ENCODE measurements around the gene LIMD2. TPM values are rescaled to one million over a fixed set of nuclear protein-coding genes. Genes with fewer than 3 reads are reported as not detected.

LIMD2 gene
- total RNA-seq, 2 donors from 2014 or later = 3.6 to 5.6 TPM

DNA sequence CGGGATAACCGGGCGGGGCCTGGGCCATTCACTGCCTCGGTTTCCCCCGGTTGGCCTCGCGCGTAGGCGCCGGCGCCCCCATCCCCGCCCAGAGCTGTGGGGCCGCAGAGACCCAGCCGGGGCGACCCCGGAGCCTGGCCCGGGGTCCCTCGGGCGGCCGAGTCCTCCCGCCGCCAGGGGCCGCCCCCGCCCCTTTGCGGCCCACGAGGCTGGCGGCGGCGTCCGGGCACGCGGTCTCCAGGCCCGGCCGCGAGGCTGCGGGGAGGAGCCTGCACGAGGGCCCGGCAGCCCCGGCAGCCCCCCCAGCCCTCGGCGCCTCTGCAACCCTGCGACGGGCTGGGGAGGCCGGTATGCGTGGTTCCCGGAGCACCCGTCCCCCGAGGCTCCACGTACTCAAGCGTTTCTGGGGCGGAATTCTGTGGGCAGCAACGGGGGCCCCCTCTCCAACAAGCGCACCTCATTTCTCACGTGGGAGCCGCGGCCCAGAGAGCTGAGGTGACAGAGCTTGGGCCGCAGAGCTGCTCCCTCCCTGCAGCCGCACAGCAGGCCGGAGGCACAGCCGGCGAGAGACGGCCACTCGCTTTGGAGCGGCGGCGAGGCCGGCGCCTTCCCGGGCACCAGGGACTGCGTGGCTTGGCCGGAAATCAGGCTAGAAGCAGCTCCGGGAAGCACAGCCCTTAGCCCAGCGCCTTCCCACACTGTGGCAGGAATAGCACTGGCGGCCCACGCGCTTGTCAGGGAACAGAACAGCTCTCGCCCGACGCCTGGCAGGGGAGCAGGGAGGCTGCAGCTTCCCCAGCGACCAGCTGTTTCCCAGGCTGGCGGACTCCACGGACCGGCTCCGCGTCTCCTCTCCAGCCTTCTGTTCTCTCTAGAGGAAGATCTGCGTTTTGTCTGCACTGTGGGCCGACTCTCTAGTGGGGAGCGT, 867 bp upstream of the LIMD2 start:
- peaks cover 7% of the 10 kb centered on the region for H3K27me3 ChIP-seq
- H3K36me3 ChIP-seq = no peaks in the 10 kb centered on the region
- TF ChIP-seq, protein P1, sequence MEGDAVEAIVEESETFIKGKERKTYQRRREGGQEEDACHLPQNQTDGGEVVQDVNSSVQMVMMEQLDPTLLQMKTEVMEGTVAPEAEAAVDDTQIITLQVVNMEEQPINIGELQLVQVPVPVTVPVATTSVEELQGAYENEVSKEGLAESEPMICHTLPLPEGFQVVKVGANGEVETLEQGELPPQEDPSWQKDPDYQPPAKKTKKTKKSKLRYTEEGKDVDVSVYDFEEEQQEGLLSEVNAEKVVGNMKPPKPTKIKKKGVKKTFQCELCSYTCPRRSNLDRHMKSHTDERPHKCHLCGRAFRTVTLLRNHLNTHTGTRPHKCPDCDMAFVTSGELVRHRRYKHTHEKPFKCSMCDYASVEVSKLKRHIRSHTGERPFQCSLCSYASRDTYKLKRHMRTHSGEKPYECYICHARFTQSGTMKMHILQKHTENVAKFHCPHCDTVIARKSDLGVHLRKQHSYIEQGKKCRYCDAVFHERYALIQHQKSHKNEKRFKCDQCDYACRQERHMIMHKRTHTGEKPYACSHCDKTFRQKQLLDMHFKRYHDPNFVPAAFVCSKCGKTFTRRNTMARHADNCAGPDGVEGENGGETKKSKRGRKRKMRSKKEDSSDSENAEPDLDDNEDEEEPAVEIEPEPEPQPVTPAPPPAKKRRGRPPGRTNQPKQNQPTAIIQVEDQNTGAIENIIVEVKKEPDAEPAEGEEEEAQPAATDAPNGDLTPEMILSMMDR (IDR thresholded peaks at IDR 0.05) = no peak
- H3K27ac ChIP-seq = peak overlapping the region; percentile 78
- H3K9ac ChIP-seq (ENCODE audit: low read depth in 2 of 2, low read length in 2 of 2) = peak overlapping the region; percentile 34 to 79
- no peaks in the 10 kb centered on the region for H3K4me1 ChIP-seq
- intact Hi-C loops (cut with DNase I) = loop anchor here (10.0 kb wide), 1 partner anchor 276 kb away; no protein-coding TSS in a partner anchor
- DNase-seq = no peak
- H3K9me3 ChIP-seq = no peaks in the 10 kb centered on the region
- peak overlapping the region; percentile 46 for H3K4me3 ChIP-seq

DNA sequence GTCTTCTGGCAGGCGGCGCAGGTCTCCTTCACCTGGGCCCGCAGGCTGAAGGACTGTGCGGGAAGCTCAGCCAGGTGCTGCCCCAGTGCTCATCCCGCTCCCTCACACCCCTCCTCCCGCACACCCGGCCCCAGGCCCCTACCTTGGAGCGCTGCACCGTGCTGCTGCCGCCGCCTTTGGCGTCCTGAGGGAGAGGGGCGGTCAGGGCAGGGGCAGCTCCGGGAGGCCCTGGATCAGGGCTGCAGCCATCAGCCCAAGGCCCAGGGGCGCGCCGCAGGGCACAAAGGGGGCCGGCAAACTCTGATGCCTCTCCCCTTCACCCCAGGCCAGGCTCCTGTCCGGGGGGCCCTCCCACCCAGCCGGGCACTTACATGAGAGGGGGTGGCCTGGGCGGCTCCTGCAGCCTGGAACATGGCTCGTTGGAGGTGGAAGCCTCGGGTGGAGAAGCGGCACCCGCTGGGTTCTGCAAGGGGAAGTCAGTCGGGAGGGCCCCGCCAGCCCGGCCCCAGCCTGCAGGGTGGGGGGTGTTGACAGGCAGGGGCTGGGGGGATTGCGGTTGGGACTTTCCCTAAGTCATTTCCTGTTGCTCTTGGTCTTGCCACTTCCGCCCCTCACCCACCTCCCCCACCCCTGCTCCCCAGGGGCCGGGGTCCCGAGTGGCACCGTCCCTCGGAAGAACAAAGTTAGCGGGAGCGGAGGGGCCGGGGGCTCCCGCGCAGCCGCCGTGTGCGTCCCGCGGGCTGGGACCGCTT, 863 bp downstream of the LIMD2 start:
- Histone ChIP-seq H3K27ac (peak overlapping the region; percentile 60), H3K27me3 (peaks cover 7% of the 10 kb centered on the region), H3K4me1 (no peaks in the 10 kb centered on the region), H3K9me3 (no peaks in the 10 kb centered on the region), H3K9ac (ENCODE audit: low read depth in 2 of 2, low read length in 2 of 2) (peak overlapping the region; percentile 58 to 63), H3K36me3 (no peaks in the 10 kb centered on the region), H3K4me3 (peak overlapping the region; percentile 46)
- peak; percentile 57 for DNase-seq
- intact Hi-C loops (cut with DNase I) = no loop called here
- TF ChIP-seq, protein P1 (IDR thresholded peaks at IDR 0.05) = no peak

DNA sequence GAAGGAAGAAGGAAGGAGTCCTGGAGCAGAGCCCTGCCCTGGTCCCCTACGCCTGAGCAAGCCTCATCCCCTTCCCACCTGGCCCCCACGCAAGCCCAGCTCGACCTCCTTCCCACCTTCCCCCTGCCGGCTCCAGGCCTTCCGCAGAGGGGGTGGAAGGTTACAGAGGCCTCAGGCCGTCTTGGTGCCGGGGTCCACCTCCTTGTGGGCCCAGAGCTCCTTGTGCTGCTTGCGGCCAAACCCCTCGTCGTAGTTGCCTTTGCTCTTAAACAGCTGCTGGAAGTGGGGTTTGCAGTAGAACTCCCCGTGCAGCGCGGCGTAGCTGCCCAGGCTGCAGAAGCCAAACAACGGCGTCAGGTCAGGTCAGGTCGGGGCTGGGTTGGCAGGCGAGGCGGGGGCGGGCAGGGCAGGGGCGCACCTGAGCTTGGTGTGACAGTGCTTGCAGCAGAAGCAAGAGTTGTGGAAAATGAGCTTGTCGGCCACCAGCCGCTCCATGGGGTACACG, 1.5 kb downstream of the LIMD2 start:
- Histone ChIP-seq H3K27me3 (peaks cover 7% of the 10 kb centered on the region), H3K9ac (ENCODE audit: low read depth in 2 of 2, low read length in 2 of 2) (peak overlapping the region; percentile 26 to 58), H3K27ac (peak overlapping the region; percentile 60), H3K36me3 (no peaks in the 10 kb centered on the region), H3K4me3 (peak overlapping the region; percentile 46), H3K9me3 (no peaks in the 10 kb centered on the region), H3K4me1 (no peaks in the 10 kb centered on the region)
- TF ChIP-seq, protein P1 (IDR thresholded peaks at IDR 0.05) = no peak
- no peak for DNase-seq
- intact Hi-C loops (cut with DNase I) = no loop called here

DNA sequence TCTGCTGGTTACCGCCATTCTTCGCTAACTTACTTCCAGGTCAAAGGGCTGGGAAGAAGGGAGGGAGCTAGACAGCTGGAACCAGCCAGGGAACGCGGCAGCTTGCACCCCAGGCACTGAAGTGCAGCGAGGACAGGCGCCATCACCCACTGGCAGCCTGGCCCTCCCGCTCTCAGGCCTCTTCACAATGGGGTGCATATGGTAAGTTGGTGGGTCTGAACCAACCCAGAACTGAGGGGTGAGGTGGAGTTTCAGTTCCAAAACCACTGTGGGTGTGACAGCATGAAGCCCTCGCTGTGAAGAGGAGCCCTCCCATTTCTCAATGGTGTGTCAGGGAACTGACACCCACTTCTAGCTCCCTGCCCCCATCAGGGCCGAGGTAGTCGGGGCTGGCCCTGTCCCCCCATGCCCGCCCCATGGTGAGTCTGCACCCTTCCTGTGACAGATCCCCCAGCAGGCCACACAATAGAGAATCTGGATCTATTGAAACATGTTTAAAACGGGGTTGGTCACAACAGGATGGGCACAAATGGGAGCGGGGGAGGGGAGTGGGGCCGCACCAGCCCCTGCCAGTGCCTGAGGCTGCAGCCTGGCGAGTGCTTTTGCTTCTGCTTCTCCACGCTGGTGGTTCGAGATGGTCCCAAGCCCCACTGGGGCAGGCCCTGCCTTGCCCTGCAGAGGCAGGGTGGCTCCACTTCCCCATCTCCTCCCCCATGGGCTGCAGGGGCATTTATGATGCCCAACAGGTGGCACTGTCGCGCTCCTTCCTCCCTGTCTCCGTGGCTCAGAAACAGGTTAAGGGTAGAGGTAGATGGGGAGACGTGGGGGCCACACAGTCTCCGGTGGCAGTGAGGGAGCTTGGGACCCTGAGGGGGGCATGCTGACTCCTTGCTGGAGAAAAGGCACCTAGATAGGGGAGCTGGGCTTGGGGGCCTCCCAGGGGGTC, 2.3 kb downstream of the LIMD2 start:
- H3K27ac ChIP-seq = peak overlapping the region; percentile 47
- TF ChIP-seq, protein P1 (IDR thresholded peaks at IDR 0.05) = peak; percentile 68
- no peaks in the 10 kb centered on the region for H3K9me3 ChIP-seq

More for the DNA sequence above, 2.3 kb downstream of the LIMD2 start:
- peak; percentile 73 for DNase-seq
- no peaks in the 10 kb centered on the region for H3K4me1 ChIP-seq
- peak overlapping the region; percentile 26 to 51 for H3K9ac ChIP-seq (ENCODE audit: low read depth in 2 of 2, low read length in 2 of 2)
- peaks cover 7% of the 10 kb centered on the region for H3K27me3 ChIP-seq
- intact Hi-C loops (cut with DNase I) = no loop called here
- no peaks in the 10 kb centered on the region for H3K36me3 ChIP-seq
- peak overlapping the region; percentile 46 for H3K4me3 ChIP-seq

Data from colonic mucosa (tissue), 4 donors.